ENCODE results near the gene VAV3. TPM values are rescaled to one million over a fixed set of nuclear protein-coding genes. Genes with fewer than 3 reads are reported as not detected.

Gene VAV3
- total and polyA plus RNA-seq, 2 of the 13 experiments (the other 11 are each of a cell fraction or from before 2014, with no cell fraction given), result 15.9 to 29.8 TPM

GRCh38 chr1:107914119-107914765, 50.7 kb downstream of the VAV3 start:
- FAIRE-seq, result no peak
- H2AFZ ChIP-seq (ENCODE audit: low read length), result no peak overlapping the region
- H3K79me2 ChIP-seq (ENCODE audit: insufficient read depth, low read length), result no peaks in the 10 kb centered on the region
- ATAC-seq, result no peak
- no peak overlapping the region for H3K4me3 ChIP-seq (replicated peaks in 1 of 3; ENCODE audit: insufficient read depth in 1 of 3, low read depth in 2 of 3, low read length in 3 of 3)
- no peaks in the 10 kb centered on the region for H3K9me3 ChIP-seq (ENCODE audit: low read length)
- no peak overlapping the region for H3K9ac ChIP-seq (ENCODE audit: insufficient read depth, low read depth, low read length)
- intact Hi-C loops (cut with micrococcal nuclease; ENCODE audit: unreplicated experiment) (no loop called here), in situ Hi-C loops (cut with HindIII; ENCODE audit: extremely low pct_ligation_motif_present, low pct_unique_long_range_greater_than_20kb) (no loop called here)
- no peaks in the 10 kb centered on the region for H3K4me1 ChIP-seq (ENCODE audit: insufficient read depth, low read length)
- no peaks in the 10 kb centered on the region for H3K27me3 ChIP-seq (ENCODE audit: control insufficient read depth in 1 of 2, insufficient read depth in 2 of 2, low read length in 2 of 2)
- 14% methylated on average over 7 of the region's 7 CpGs for WGBS (ENCODE audit: low lambda C conversion rate)
- POLR2A ChIA-PET, result no interaction called here
- H3K36me3 ChIP-seq (replicated peaks in 1 of 2; ENCODE audit: control insufficient read depth in 1 of 2, insufficient read depth in 2 of 2, low read length in 2 of 2), result no peaks in the 10 kb centered on the region
- no peak for DNase-seq (ENCODE audit: low spot score)
- BruUV-seq (replicated peaks), result no TSS peak
- no peak overlapping the region for H3K4me2 ChIP-seq (ENCODE audit: low read depth, low read length)
- no peak overlapping the region for H3K27ac ChIP-seq (ENCODE audit: extremely low read length, insufficient read depth, low read length)
- H4K20me1 ChIP-seq (ENCODE audit: insufficient read depth, low read length), result no peaks in the 10 kb centered on the region
- CTCF ChIA-PET (ENCODE audit: low intra/inter-chr PET ratio, low total read pairs), result no interaction called here
- TF ChIP-seq SKI (IDR thresholded peaks at IDR 0.05; ENCODE audit: partially characterized antibody) (no peak), EZH2 (conservative IDR thresholded peaks at IDR 0.05; ENCODE audit: low read depth, low read length) (no peak), EHMT2 (IDR thresholded peaks at IDR 0.05; ENCODE audit: borderline replicate concordance, low read depth, low read length) (no peak), ZNF30 (CRISPR knock-in tag; IDR thresholded peaks at IDR 0.05) (no peak), HHEX (CRISPR knock-in tag; IDR thresholded peaks at IDR 0.05) (no peak), ZNF550 (CRISPR knock-in tag; IDR thresholded peaks at IDR 0.05; ENCODE audit: borderline replicate concordance) (no peak), NR2F1 (CRISPR knock-in tag; IDR thresholded peaks at IDR 0.05) (no peak), SPEN (CRISPR knock-in tag; IDR thresholded peaks at IDR 0.05; ENCODE audit: low read depth) (no peak), RBM39 (IDR thresholded peaks at IDR 0.05; ENCODE audit: low read depth, low read length, poor library complexity, severe bottlenecking) (no peak), ZNF619 (CRISPR knock-in tag; IDR thresholded peaks at IDR 0.05) (no peak), NONO (IDR thresholded peaks at IDR 0.05) (no peak), NONO (CRISPR knock-in tag; conservative IDR thresholded peaks at IDR 0.05) (no peak), ELF4 (CRISPR knock-in tag; IDR thresholded peaks at IDR 0.05; ENCODE audit: borderline replicate concordance) (no peak)
- TF ChIP-seq, protein P1, sequence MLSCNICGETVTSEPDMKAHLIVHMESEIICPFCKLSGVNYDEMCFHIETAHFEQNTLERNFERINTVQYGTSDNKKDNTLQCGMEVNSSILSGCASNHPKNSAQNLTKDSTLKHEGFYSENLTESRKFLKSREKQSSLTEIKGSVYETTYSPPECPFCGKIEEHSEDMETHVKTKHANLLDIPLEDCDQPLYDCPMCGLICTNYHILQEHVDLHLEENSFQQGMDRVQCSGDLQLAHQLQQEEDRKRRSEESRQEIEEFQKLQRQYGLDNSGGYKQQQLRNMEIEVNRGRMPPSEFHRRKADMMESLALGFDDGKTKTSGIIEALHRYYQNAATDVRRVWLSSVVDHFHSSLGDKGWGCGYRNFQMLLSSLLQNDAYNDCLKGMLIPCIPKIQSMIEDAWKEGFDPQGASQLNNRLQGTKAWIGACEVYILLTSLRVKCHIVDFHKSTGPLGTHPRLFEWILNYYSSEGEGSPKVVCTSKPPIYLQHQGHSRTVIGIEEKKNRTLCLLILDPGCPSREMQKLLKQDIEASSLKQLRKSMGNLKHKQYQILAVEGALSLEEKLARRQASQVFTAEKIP (CRISPR knock-in tag; IDR thresholded peaks at IDR 0.05; ENCODE audit: borderline replicate concordance), result no peak
- TF ChIP-seq, protein P2, sequence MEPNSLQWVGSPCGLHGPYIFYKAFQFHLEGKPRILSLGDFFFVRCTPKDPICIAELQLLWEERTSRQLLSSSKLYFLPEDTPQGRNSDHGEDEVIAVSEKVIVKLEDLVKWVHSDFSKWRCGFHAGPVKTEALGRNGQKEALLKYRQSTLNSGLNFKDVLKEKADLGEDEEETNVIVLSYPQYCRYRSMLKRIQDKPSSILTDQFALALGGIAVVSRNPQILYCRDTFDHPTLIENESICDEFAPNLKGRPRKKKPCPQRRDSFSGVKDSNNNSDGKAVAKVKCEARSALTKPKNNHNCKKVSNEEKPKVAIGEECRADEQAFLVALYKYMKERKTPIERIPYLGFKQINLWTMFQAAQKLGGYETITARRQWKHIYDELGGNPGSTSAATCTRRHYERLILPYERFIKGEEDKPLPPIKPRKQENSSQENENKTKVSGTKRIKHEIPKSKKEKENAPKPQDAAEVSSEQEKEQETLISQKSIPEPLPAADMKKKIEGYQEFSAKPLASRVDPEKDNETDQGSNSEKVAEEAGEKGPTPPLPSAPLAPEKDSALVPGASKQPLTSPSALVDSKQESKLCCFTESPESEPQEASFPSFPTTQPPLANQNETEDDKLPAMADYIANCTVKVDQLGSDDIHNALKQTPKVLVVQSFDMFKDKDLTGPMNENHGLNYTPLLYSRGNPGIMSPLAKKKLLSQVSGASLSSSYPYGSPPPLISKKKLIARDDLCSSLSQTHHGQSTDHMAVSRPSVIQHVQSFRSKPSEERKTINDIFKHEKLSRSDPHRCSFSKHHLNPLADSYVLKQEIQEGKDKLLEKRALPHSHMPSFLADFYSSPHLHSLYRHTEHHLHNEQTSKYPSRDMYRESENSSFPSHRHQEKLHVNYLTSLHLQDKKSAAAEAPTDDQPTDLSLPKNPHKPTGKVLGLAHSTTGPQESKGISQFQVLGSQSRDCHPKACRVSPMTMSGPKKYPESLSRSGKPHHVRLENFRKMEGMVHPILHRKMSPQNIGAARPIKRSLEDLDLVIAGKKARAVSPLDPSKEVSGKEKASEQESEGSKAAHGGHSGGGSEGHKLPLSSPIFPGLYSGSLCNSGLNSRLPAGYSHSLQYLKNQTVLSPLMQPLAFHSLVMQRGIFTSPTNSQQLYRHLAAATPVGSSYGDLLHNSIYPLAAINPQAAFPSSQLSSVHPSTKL (CRISPR knock-in tag; IDR thresholded peaks at IDR 0.05), result no peak
- TF ChIP-seq, protein P3, sequence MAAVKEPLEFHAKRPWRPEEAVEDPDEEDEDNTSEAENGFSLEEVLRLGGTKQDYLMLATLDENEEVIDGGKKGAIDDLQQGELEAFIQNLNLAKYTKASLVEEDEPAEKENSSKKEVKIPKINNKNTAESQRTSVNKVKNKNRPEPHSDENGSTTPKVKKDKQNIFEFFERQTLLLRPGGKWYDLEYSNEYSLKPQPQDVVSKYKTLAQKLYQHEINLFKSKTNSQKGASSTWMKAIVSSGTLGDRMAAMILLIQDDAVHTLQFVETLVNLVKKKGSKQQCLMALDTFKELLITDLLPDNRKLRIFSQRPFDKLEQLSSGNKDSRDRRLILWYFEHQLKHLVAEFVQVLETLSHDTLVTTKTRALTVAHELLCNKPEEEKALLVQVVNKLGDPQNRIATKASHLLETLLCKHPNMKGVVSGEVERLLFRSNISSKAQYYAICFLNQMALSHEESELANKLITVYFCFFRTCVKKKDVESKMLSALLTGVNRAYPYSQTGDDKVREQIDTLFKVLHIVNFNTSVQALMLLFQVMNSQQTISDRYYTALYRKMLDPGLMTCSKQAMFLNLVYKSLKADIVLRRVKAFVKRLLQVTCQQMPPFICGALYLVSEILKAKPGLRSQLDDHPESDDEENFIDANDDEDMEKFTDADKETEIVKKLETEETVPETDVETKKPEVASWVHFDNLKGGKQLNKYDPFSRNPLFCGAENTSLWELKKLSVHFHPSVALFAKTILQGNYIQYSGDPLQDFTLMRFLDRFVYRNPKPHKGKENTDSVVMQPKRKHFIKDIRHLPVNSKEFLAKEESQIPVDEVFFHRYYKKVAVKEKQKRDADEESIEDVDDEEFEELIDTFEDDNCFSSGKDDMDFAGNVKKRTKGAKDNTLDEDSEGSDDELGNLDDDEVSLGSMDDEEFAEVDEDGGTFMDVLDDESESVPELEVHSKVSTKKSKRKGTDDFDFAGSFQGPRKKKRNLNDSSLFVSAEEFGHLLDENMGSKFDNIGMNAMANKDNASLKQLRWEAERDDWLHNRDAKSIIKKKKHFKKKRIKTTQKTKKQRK (IDR thresholded peaks at IDR 0.05; ENCODE audit: low read length), result no peak
